ENCODE data around the gene EXOC3L4.

Gene EXOC3L4

GRCh38 chr14:103108749-103109207, 14.3 kb downstream of the EXOC3L4 start:
- DNase-seq (ENCODE audit: low read depth), result no peak
- TF ChIP-seq CTCF (IDR thresholded peaks at IDR 0.05; ENCODE audit: control insufficient read depth, extremely low read depth, insufficient read depth), result no peak
- no peak overlapping the region for H3K4me3 ChIP-seq (ENCODE audit: low read depth, low read length)

- no peak for DNase-seq (ENCODE audit: low read depth)
- H3K4me3 ChIP-seq (ENCODE audit: low read depth, low read length), result no peak overlapping the region
- TF ChIP-seq CTCF (IDR thresholded peaks at IDR 0.05; ENCODE audit: control insufficient read depth, extremely low read depth, insufficient read depth), result no peak
Observed at GRCh38 chr14:103109535-103110441, 15.3 kb downstream of the EXOC3L4 start.

- TF ChIP-seq CTCF (IDR thresholded peaks at IDR 0.05; ENCODE audit: control insufficient read depth, extremely low read depth, insufficient read depth), result no peak
Observed at GRCh38 chr14:103110681-103111231, 16.2 kb downstream of the EXOC3L4 start.

GRCh38 chr14:103111232-103111868, 16.8 kb downstream of the EXOC3L4 start:
- H3K4me3 ChIP-seq (ENCODE audit: low read depth, low read length), result no peak overlapping the region
- DNase-seq (ENCODE audit: low read depth), result no peak
- TF ChIP-seq CTCF (IDR thresholded peaks at IDR 0.05; ENCODE audit: control insufficient read depth, extremely low read depth, insufficient read depth), result no peak

More at GRCh38 chr14:103110681-103111231, 16.2 kb downstream of the EXOC3L4 start:
- no peak for DNase-seq (ENCODE audit: low read depth)
- H3K4me3 ChIP-seq (ENCODE audit: low read depth, low read length), result no peak overlapping the region

- TF ChIP-seq CTCF (IDR thresholded peaks at IDR 0.05; ENCODE audit: control insufficient read depth, extremely low read depth, insufficient read depth), result no peak
- DNase-seq (ENCODE audit: low read depth), result no peak
- no peak overlapping the region for H3K4me3 ChIP-seq (ENCODE audit: low read depth, low read length)
Observed at GRCh38 chr14:103112400-103113243, 18.1 kb downstream of the EXOC3L4 start.

- H3K4me3 ChIP-seq (ENCODE audit: low read depth, low read length), result no peak overlapping the region
- TF ChIP-seq CTCF (IDR thresholded peaks at IDR 0.05; ENCODE audit: control insufficient read depth, extremely low read depth, insufficient read depth), result no peak
- no peak for DNase-seq (ENCODE audit: low read depth)
Observed at GRCh38 chr14:103113303-103113702, 18.8 kb downstream of the EXOC3L4 start.
